ENCODE results near the gene ZNF316.

DNA sequence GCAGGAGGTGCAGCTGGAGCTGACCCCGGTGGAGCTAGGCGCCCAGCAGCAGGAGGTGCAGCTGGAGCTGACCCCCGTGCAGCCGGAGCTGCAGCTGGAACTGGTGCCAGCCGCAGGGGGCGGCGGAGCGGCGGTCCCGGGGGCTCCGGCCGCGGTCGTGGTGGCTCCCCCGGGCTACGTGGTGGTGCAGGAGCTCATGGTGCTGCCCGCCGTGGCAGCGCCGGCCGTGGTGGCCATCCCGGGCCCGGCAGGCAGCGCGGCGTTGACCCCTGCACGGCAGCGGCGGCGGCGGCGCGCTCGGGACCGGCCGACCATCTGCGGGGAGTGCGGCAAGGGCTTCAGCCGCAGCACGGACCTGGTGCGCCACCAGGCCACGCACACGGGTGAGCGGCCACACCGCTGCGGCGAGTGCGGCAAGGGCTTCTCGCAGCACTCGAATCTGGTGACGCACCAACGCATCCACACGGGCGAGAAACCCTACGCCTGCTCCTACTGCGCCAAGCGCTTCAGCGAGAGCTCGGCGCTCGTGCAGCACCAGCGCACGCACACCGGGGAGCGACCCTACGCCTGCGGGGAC is 14.9 kb upstream of the ZNF316 start:
- TF ChIP-seq EZH2phosphoT487 (IDR thresholded peaks at IDR 0.05; ENCODE audit: insufficient read depth, low read depth) (no peak), EZH2 (IDR thresholded peaks at IDR 0.05; ENCODE audit: insufficient read depth, poor library complexity, severe bottlenecking) (no peak)
